CD4-positive, alpha-beta T cell (primary cell): ENCODE results near the gene DNPH1. TPM values are rescaled to one million over a fixed set of nuclear protein-coding genes. Genes with fewer than 3 reads are reported as not detected.

Source experiments
- ATAC-seq: fragments of 200-7000 bp; cut with Tn5 transposase; one replicate; pipeline ENCODE4 v1.10.0; 2022; ENCODE audit warnings: mild to moderate bottlenecking; ENCODE audit not compliant: poor library complexity
- CTCF ChIA-PET: fragments of 350-600 bp; sonication (Branson Sonifier 250); formaldehyde crosslinking; loops from one replicate; lab custom pipeline; 2021; ENCODE audit warnings: antibody characterized with exemption, inconsistent platforms; lab: Charles Lee
- POLR2A ChIA-PET: fragments of 350-600 bp; sonication (Branson Sonifier 250); formaldehyde crosslinking; loops from one replicate; lab custom pipeline; 2021; ENCODE audit warnings: antibody characterized with exemption, inconsistent platforms; lab: Charles Lee
- DNase-seq, 14 experiments: peaks; one replicate each; pipeline ENCODE4 v3.0.0-alpha.2; 2013 to 2020; ENCODE audit warnings: mixed read lengths in 2 of 14
- H3K27ac ChIP-seq, 2 donors: one replicate each; pipeline versions ENCODE4 v1.5.1 to v1.7.0; 2013; ENCODE audit warnings: low read length in 2 of 2, low read depth in 1 of 2, mild to moderate bottlenecking in 1 of 2
- H3K27me3 ChIP-seq, 2 experiments: 1 replicate in 1 of 2; 2 replicates in 1 of 2; pipeline versions ENCODE4 v1.6.1 to v1.7.0; 2013; ENCODE audit warnings: low read length in 2 of 2, control low read depth in 1 of 2, mild to moderate bottlenecking in 1 of 2, moderate library complexity in 1 of 2; ENCODE audit not compliant: insufficient read depth in 2 of 2, control insufficient read depth in 1 of 2
- H3K36me3 ChIP-seq: one replicate; pipeline ENCODE4 v1.6.1; 2013; ENCODE audit warnings: low read length, control low read depth; ENCODE audit not compliant: insufficient read depth
- H3K4me1 ChIP-seq: one replicate; pipeline ENCODE4 v1.6.1; 2013; ENCODE audit warnings: low read length, control low read depth; ENCODE audit not compliant: insufficient read depth
- H3K4me3 ChIP-seq: one replicate; pipeline ENCODE4 v1.5.1; 2013; ENCODE audit warnings: mild to moderate bottlenecking, low read length, moderate library complexity
- H3K9me3 ChIP-seq, 2 experiments: 1 replicate in 1 of 2; 2 replicates in 1 of 2; pipeline versions ENCODE4 v1.6.1 to v1.7.0; 2013; ENCODE audit warnings: low read length in 2 of 2, mild to moderate bottlenecking in 2 of 2, control low read depth in 1 of 2, moderate library complexity in 1 of 2; ENCODE audit not compliant: control insufficient read depth in 1 of 2, insufficient read depth in 1 of 2
- H3K27ac Mint-ChIP-seq: one replicate; pipeline ENCODE4 v1.8.0; 2020; ENCODE audit warnings: mixed read lengths
- H3K27me3 Mint-ChIP-seq: one replicate; pipeline ENCODE4 v1.8.0; 2021; ENCODE audit warnings: mixed read lengths
- H3K36me3 Mint-ChIP-seq: one replicate; pipeline ENCODE4 v1.8.0; 2021; ENCODE audit warnings: low read depth, mixed read lengths
- H3K4me1 Mint-ChIP-seq: one replicate; pipeline ENCODE4 v1.8.0; 2021; ENCODE audit warnings: low read depth, mixed read lengths
- H3K4me3 Mint-ChIP-seq: one replicate; pipeline ENCODE4 v1.8.0; 2020; ENCODE audit warnings: mild to moderate bottlenecking, mixed read lengths
- H3K9me3 Mint-ChIP-seq: one replicate; pipeline ENCODE4 v1.8.0; 2020; ENCODE audit warnings: mixed read lengths
- CTCF ChIP-seq: fragments of 200-600 bp; IDR thresholded peaks from one replicate; pipeline ENCODE4 v1.8.0; 2022; ENCODE audit warnings: antibody characterized with exemption, mild to moderate bottlenecking
- intact Hi-C, 2 experiments: fragments of 100-400 bp; cut with DNase I in 1 of 2; cut with micrococcal nuclease in 1 of 2; formaldehyde crosslinking; loops; one replicate each; pipeline versions ENCODE4 v1.15.1 to v1.9.0; 2023 to 2025; cut with DNase I, micrococcal nuclease
- total RNA-seq, 174 experiments: library from RNA in 2 of 174; stranded (reverse) in 2 of 174; gene quantifications; one replicate each; pipeline ENCODE4 v1.2.3 and lab custom pipeline; 2021 to 2026

Gene DNPH1
- total RNA-seq, 2 experiments from 2014 or later, result 27.3 to 30.6 TPM

- ATAC-seq, result no peak
- intact Hi-C loops, result loop anchor here in 1 of 2 experiments (5.0 kb wide), 2 partner anchors 35 to 50 kb away; partner anchors contain the start of gene SRF
- POLR2A ChIA-PET, result no interaction called here
- peaks cover 16% of the 10 kb centered on the region for H3K36me3 ChIP-seq
- no peaks in the 10 kb centered on the region for H3K9me3 ChIP-seq
- Mint-ChIP-seq H3K4me1 (peaks cover 61% of the 10 kb centered on the region), H3K27ac (peak overlapping the region; percentile 100), H3K27me3 (no peaks in the 10 kb centered on the region), H3K9me3 (no peaks in the 10 kb centered on the region), H3K36me3 (peaks cover 56% of the 10 kb centered on the region), H3K4me3 (no peak overlapping the region)
- TF ChIP-seq CTCF, result no peak
- H3K27me3 ChIP-seq, result no peaks in the 10 kb centered on the region
- CTCF ChIA-PET, result no interaction called here
- H3K27ac ChIP-seq, result peak overlapping the region in 1 of 2 donors; percentile 98
- DNase-seq, result peak in 2 of 14 experiments; percentile 34 to 35
- peaks cover 61% of the 10 kb centered on the region for H3K4me1 ChIP-seq
- no peak overlapping the region for H3K4me3 ChIP-seq
These were observed 6.7 kb downstream of the DNPH1 start for GRCh38 chr6:43222418-43223059.

- H3K36me3 Mint-ChIP-seq, result peaks cover 64% of the 10 kb centered on the region
- intact Hi-C loops, result loop anchor here in 1 of 2 experiments (5.0 kb wide), 2 partner anchors 34 to 49 kb away; partner anchors contain the start of gene SRF
These were observed 8.0 kb downstream of the DNPH1 start for GRCh38 chr6:43221046-43221972.

More at GRCh38 chr6:43221046-43221972, 8.0 kb downstream of the DNPH1 start:
- Mint-ChIP-seq H3K4me3 (no peak overlapping the region), H3K4me1 (peaks cover 54% of the 10 kb centered on the region), H3K27me3 (no peaks in the 10 kb centered on the region), H3K9me3 (no peaks in the 10 kb centered on the region), H3K27ac (peak overlapping the region; percentile 100)
- peak in 1 of 14 experiments; percentile 28 for DNase-seq
- Histone ChIP-seq H3K4me1 (peaks cover 56% of the 10 kb centered on the region), H3K27me3 (no peaks in the 10 kb centered on the region), H3K27ac (peak overlapping the region in 1 of 2 donors; percentile 29), H3K4me3 (no peak overlapping the region), H3K9me3 (no peaks in the 10 kb centered on the region), H3K36me3 (peaks cover 23% of the 10 kb centered on the region)
- ATAC-seq, result no peak
- POLR2A ChIA-PET, result no interaction called here
- CTCF ChIA-PET, result interaction anchor here (1.6 kb wide), 1 partner anchor 8 kb away, joined by 6 read pairs; the partner anchor contains the start of gene DNPH1
- no peak for TF ChIP-seq CTCF
